ENCODE results near the gene PKHD1.

- TF ChIP-seq POLR2AphosphoS5 (IDR thresholded peaks at IDR 0.05; ENCODE audit: low read depth) (no peak), CTCF (IDR thresholded peaks at IDR 0.05; ENCODE audit: insufficient read depth, low read length) (peak; percentile 43), REST (IDR thresholded peaks at IDR 0.05; ENCODE audit: insufficient replicate concordance, low read depth) (no peak)
Observed at GRCh38 chr6:51855310-51856082, 231.9 kb downstream of the PKHD1 start.

All from HL-60 (cell line).